HPDE6-E6E7 (cell line): ENCODE results near the gene ENPP7.

Experiments used
- DNase-seq: peaks from one replicate; pipeline ENCODE4 v3.0.0; 2011; ENCODE audit warnings: missing footprints; ENCODE audit errors: extremely low spot score

Gene ENPP7

DNA sequence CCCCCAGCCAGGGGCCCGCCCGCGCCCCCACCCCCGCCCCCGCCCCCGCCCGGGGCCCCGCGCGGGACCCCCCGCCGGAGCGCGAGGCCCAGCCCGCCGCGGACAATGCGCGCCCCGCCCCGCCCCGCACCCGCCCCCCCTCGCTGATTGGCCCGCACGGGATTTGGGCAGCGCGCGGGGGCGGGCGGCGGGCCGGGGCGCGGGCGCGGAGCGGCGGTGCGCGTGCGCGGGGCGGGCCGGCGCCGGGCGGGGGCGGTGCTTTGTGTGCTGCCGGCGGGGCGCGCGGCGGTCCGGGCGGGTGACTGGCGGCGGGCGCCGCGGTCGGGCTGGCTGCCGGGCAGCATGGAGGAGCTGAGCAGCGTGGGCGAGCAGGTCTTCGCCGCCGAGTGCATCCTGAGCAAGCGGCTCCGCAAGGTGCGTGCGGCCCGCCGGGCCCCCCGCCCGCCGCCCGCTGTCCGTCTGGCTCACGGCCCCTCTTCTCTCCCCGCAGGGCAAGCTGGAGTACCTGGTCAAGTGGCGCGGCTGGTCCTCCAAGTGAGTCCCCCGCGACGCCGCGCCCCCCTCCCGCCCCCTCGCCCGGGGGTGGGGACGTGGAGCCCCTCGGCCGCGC lies 47.3 kb downstream of the ENPP7 start, which contains the start of gene CBX2:
Gene CBX2, plus strand, starts transcription at position 255 of the 610 bp plus-strand sequence. Its CDS starts 88 bp downstream, at position 343.
- peak; percentile 88 for DNase-seq

GRCh38 chr17:79778504-79779083 lies 47.9 kb downstream of the ENPP7 start:
- DNase-seq = no peak

DNA sequence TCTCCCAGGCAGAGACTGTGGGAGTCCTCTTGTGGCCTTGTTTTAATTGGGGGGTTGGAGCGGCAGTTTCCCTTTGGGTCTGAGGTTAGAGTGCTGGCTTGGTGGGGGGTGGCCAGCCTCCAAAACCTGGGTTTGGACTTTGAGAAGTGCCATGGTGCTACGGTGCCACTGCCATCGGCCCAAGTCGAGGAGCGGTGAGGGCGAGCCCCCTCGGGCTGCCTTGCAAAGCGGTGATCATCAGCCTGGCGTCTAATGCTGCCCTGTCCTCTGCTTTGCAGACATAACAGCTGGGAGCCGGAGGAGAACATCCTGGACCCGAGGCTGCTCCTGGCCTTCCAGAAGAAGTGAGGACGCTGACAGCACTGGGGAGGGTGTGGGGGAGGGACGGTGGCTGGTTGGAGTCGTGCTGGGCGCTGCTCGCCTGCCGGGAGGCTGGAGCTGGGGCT lies 48.4 kb downstream of the ENPP7 start:
- no peak for DNase-seq

DNA sequence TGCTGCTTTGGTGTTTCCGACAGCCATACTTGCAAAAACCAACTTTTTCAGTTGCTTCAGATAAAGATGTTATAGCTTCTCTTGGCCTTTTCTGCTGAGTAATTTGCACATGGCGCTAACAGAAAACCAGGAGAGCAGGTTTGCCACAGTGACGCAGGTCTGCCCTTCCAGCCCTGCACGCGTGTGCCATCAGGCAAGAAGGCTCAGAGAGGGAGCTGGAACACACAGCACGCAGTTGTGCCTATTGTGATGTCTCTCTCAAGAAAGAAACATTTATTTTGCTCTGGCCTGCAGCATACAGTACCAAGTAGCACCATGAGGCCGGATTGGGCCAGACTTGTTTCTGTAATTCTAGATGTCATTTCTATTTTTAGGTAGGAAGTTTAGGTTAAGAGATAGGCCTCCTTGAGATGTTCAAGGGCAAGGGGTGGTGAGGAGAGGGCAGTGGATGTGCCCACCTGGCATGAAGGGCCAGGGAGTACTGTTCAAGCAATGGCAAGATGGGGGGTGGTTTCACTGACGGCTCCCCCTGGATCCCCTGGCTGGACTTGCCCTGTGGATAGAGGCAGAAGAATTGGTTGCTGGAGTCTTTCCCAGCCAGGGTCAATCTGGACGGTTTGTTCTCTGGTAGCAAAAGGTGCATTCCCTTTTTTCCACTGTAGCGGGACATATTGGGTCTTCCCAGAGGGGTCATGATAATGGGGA lies 49.1 kb downstream of the ENPP7 start:
- no peak for DNase-seq

- DNase-seq = no peak
Measured at GRCh38 chr17:79781012-79781650, 50.4 kb downstream of the ENPP7 start.

DNA sequence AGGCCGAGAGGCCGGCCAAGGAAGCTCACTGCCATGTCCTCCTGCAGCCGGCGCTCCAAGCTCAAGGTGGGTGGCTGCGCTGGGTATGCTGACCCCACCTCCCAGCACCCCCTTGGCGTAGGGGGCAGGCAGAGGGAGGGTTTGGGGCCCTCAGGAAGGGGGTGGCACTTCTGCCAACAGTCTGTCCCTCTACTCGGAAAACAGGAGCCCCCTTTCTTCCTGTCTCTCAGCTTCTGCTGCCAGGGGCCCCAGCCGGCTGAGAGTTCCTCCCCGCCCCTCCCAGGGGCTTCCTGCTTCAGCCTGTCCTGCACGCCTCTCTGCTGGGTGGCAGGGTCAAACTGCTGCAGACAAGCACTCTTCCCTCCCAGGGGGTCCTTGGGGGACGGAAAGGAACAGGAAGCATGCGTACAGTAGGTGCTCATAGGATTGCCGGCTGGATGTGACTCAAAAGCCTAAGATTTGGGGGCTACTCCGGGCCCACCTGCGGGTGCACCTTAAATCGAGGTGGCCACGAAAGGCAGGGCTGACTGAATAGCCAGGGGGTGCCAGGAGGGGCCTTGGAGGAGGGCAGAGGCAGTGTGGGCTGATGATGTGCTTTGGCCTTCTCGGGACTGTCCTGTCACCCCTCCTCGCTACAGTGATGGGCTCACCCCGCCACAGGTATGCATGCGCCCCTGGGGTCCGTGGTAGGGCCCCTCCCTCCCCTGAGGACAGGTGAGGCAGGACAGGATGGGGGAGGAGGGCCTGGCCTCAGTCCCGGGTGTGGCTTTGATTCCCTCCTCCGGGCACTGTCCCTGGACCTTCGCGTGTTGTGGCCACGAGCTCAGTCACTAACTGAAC lies 51.2 kb downstream of the ENPP7 start:
- no peak for DNase-seq

- DNase-seq = no peak
Measured at GRCh38 chr17:79783891-79784290, 53.1 kb downstream of the ENPP7 start.

DNA sequence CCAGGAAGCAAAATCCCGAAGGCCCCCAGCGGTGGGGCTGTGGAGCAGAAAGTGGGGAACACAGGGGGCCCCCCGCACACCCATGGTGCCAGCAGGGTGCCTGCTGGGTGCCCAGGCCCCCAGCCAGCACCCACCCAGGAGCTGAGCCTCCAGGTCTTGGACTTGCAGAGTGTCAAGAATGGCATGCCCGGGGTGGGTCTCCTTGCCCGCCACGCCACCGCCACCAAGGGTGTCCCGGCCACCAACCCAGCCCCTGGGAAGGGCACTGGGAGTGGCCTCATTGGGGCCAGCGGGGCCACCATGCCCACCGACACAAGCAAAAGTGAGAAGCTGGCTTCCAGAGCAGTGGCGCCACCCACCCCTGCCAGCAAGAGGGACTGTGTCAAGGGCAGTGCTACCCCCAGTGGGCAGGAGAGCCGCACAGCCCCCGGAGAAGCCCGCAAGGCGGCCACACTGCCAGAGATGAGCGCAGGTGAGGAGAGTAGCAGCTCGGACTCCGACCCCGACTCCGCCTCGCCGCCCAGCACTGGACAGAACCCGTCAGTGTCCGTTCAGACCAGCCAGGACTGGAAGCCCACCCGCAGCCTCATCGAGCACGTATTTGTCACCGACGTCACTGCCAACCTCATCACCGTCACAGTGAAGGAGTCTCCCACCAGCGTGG lies 53.7 kb downstream of the ENPP7 start:
- no peak for DNase-seq

DNA sequence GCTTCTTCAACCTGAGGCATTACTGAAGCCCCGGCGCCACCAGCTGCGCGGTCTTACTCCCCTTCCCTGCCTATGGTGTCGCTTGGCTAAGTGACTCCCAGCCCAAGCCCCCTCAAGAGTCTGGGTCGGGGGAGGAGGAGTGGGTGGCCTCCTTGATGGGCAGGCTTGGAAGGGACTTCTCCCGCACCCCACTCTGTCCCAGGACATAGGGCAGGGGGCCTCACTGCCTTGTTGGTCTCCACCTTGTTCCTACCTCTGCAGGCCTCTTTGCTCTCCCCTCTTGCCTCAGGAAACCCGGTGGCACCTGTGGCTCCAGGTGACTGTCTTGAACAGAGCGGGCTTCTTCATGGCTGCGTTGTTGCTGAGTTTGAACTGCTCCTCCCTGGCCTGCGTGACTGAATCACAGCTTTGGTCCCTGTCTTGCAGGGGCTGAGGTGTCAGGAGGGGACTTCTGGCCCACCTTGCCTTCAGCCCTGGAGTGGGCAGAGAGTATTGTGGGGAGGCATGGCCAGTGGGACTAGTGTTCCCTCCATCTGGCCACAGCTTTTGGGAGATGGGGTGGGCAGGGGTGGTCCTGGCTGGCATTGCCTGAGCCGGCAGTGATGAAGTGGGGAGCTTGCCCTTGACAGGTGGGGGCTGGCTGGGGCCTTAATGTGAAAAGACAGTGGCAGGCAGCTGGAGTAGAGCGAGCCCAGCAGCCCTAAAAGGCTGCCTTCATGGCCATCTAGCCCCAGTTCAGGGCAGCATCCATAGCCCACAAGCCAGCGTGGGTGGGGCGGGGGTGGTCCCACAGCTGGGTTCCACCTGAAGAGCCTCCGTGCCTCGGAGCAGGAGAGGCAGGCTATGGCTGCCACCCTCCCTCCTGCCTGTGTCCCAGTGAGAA lies 54.5 kb downstream of the ENPP7 start:
- no peak for DNase-seq

- no peak for DNase-seq
Measured at GRCh38 chr17:79785900-79786810, 55.4 kb downstream of the ENPP7 start.

GRCh38 chr17:79786930-79787643 lies 56.3 kb downstream of the ENPP7 start:
- no peak for DNase-seq

GRCh38 chr17:79788455-79788854 lies 57.7 kb downstream of the ENPP7 start:
- DNase-seq = no peak

GRCh38 chr17:79788989-79789942 lies 58.5 kb downstream of the ENPP7 start:
- DNase-seq = no peak

- DNase-seq = no peak
Measured at GRCh38 chr17:79789943-79790804, 59.4 kb downstream of the ENPP7 start.

- DNase-seq = no peak
Measured at GRCh38 chr17:79790805-79791734, 60.3 kb downstream of the ENPP7 start.
